ENCODE measurements around the gene TSEN2. TPM values are rescaled to one million over a fixed set of nuclear protein-coding genes. Genes with fewer than 3 reads are reported as not detected.

TSEN2 gene
- total RNA-seq, 2 donors from 2014 or later, result 16.6 to 18.2 TPM

DNA sequence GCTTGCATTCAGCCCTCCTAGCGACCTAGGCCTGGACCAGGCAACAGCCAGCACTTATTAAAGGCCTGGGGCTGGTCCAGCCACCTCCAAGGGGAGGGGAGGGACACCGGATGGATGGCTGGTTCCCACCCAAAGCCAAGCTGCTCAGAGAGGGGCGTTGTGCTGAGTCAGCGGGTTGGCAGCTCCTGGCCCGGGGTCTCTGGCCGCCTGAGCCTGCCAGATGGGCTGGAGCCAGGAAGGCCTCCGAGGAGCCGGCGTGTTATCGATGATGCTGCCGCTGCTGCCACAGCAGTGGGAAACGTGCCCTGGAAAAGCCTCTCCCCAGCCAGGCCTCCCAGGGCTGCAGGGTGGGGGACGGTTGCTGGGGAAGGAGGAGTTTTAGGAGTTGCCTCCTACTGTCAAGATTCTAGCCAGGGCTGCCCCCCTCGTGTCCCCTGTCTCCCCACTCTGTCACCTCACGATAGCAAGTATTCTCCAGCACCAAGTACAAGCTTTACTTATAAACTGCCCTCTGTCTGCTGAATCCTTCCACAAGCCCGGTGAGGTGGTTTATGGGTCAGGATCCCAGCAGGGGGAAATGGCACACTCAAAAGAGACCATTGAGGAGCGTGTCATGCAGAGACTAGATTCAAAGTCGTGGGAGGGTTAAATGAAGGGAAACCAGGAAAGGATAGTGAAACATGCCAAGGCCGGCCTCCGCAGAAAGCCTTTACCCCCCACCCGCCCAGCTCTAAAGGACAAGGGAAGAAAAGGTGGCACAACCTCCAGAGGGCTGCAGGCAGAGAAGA is 43.2 kb upstream of the TSEN2 start:
- no peak overlapping the region for H3K9ac ChIP-seq (ENCODE audit: extremely low read depth, low read length, poor library complexity, severe bottlenecking)
- Mint-ChIP-seq H3K9me3 (no peaks in the 10 kb centered on the region), H3K4me1 (peaks cover 14% of the 10 kb centered on the region), H3K27me3 (ENCODE audit: insufficient read depth) (peaks cover 94% of the 10 kb centered on the region), H3K4me3 (no peak overlapping the region), H3K27ac (no peak overlapping the region), H3K36me3 (ENCODE audit: low read depth) (no peaks in the 10 kb centered on the region)
- no peak for DNase-seq
- TF ChIP-seq, protein P1, sequence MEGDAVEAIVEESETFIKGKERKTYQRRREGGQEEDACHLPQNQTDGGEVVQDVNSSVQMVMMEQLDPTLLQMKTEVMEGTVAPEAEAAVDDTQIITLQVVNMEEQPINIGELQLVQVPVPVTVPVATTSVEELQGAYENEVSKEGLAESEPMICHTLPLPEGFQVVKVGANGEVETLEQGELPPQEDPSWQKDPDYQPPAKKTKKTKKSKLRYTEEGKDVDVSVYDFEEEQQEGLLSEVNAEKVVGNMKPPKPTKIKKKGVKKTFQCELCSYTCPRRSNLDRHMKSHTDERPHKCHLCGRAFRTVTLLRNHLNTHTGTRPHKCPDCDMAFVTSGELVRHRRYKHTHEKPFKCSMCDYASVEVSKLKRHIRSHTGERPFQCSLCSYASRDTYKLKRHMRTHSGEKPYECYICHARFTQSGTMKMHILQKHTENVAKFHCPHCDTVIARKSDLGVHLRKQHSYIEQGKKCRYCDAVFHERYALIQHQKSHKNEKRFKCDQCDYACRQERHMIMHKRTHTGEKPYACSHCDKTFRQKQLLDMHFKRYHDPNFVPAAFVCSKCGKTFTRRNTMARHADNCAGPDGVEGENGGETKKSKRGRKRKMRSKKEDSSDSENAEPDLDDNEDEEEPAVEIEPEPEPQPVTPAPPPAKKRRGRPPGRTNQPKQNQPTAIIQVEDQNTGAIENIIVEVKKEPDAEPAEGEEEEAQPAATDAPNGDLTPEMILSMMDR (conservative IDR thresholded peaks at IDR 0.05), result no peak
- 83% methylated on average over 6 to 21 of the region's 21 CpGs for WGBS, 2 experiments (ENCODE audit: insufficient coverage in 1 of 2, insufficient read length in 1 of 2)
- H3K9me3 ChIP-seq (ENCODE audit: control insufficient read depth, low read length), result no peaks in the 10 kb centered on the region
- no peak overlapping the region for H3K4me3 ChIP-seq (ENCODE audit: low read length)
- H3K27ac ChIP-seq (ENCODE audit: low read depth, low read length), result peak overlapping the region; percentile 29
- H3K27me3 ChIP-seq (ENCODE audit: control insufficient read depth, insufficient read depth, low read length, poor library complexity, severe bottlenecking), result peaks cover 90% of the 10 kb centered on the region
- no peaks in the 10 kb centered on the region for H3K36me3 ChIP-seq (ENCODE audit: control insufficient read depth, insufficient read depth, low read length)
- H3K4me1 ChIP-seq (ENCODE audit: control insufficient read depth, insufficient read depth, low read length), result no peaks in the 10 kb centered on the region

DNA sequence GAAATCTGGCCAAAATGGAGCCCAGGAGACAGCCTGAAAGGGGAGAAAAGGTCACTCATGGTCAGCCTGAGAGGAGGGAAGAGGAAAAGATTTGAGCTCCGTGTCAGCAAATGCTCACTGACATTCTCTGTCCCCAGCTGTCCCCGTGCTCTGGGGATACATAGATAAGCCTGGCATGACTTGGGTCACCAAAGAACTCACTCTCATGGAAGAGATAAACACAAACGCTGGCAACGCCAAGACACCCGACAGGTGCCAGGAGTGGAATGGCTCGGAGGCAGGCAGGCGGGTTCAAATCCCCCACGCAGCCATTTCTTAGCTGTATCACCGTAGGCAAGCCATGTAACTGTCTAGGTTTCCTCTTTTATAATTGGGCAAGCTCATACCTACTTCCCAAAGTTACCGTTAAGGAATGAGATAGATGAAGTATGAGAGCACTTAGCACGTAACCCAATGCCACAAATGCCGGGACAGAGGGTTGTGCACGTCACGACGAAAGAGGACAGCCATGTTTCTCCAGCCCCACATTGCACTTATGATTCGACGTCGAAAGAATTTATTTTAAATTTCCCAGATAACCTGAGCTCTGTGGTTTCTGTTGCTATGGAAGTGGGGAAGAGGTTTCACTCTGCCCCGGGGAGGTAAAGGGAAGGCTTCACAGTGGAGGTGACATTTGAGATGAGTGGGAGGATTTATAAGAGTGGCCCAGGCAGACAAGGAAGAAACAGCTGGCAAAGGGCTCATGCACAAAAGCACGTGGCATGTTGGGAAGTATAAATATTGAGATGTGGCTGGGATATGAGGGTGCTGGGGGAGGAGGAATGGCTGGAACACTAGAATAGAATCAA is 41.4 kb upstream of the TSEN2 start:
- Histone ChIP-seq H3K27me3 (ENCODE audit: control insufficient read depth, insufficient read depth, low read length, poor library complexity, severe bottlenecking) (peaks cover 90% of the 10 kb centered on the region), H3K4me1 (ENCODE audit: control insufficient read depth, insufficient read depth, low read length) (no peaks in the 10 kb centered on the region), H3K9me3 (ENCODE audit: control insufficient read depth, low read length) (no peaks in the 10 kb centered on the region), H3K9ac (ENCODE audit: extremely low read depth, low read length, poor library complexity, severe bottlenecking) (no peak overlapping the region), H3K27ac (ENCODE audit: low read depth, low read length) (no peak overlapping the region), H3K4me3 (ENCODE audit: low read length) (no peak overlapping the region), H3K36me3 (ENCODE audit: control insufficient read depth, insufficient read depth, low read length) (no peaks in the 10 kb centered on the region)
- Mint-ChIP-seq H3K9me3 (no peaks in the 10 kb centered on the region), H3K27ac (no peak overlapping the region), H3K4me1 (peaks cover 14% of the 10 kb centered on the region), H3K27me3 (ENCODE audit: insufficient read depth) (peaks cover 94% of the 10 kb centered on the region), H3K4me3 (no peak overlapping the region), H3K36me3 (ENCODE audit: low read depth) (no peaks in the 10 kb centered on the region)
- WGBS, 2 experiments (ENCODE audit: insufficient coverage in 1 of 2, insufficient read length in 1 of 2), result 94 to 95% methylated on average over 19 to 20 of the region's 20 CpGs
- DNase-seq, result no peak
- TF ChIP-seq, protein P1 (conservative IDR thresholded peaks at IDR 0.05), result no peak

DNA sequence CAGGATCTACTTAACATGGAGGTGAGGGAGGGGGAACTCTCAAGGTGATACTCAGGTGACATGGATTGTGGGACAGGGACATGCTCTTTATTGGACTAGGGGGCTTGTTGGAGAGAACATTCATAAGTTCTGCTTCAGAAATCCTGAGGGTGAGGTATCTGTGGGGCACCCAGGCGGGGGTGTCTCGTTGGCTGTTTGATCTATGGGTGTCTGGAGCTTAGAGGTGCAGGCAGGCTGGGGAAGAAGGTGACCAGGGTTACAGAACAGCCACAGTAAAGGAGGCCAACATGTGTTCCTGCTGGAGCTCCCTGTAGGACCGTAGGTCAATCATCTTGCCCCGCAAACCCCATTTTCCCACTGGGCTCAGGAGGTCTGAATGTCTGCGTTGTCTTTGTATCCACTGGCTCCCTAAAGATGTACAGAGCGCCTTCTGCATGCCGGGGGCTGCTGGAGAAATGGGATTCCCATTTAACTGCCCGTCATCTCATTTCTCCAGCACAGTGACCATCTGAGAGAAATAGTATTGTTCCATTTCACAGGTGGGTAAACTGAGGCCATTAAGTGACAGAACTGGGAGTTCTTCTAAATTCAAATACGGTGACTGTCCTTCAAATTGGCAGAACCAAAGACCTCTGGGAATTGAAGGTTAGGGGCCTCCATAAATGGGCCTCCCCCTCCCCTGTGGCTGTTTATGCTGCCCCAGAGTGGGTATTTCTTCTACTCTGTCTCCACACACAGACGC is 40.3 kb upstream of the TSEN2 start:
- peaks cover 93% of the 10 kb centered on the region for H3K27me3 ChIP-seq (ENCODE audit: control insufficient read depth, insufficient read depth, low read length, poor library complexity, severe bottlenecking)
- Mint-ChIP-seq H3K4me3 (no peak overlapping the region), H3K27ac (no peak overlapping the region), H3K9me3 (no peaks in the 10 kb centered on the region), H3K4me1 (peaks cover 14% of the 10 kb centered on the region), H3K36me3 (ENCODE audit: low read depth) (no peaks in the 10 kb centered on the region), H3K27me3 (ENCODE audit: insufficient read depth) (peaks cover 95% of the 10 kb centered on the region)
- no peaks in the 10 kb centered on the region for H3K4me1 ChIP-seq (ENCODE audit: control insufficient read depth, insufficient read depth, low read length)
- H3K9ac ChIP-seq (ENCODE audit: extremely low read depth, low read length, poor library complexity, severe bottlenecking), result no peak overlapping the region
- H3K36me3 ChIP-seq (ENCODE audit: control insufficient read depth, insufficient read depth, low read length), result no peaks in the 10 kb centered on the region
- H3K9me3 ChIP-seq (ENCODE audit: control insufficient read depth, low read length), result no peaks in the 10 kb centered on the region
- WGBS, 2 experiments (ENCODE audit: insufficient coverage in 1 of 2, insufficient read length in 1 of 2), result 94 to 100% methylated on average over 4 to 10 of the region's 10 CpGs
- TF ChIP-seq, protein P1 (conservative IDR thresholded peaks at IDR 0.05), result no peak
- no peak overlapping the region for H3K27ac ChIP-seq (ENCODE audit: low read depth, low read length)
- no peak overlapping the region for H3K4me3 ChIP-seq (ENCODE audit: low read length)
- DNase-seq, result no peak
